CD8-positive, alpha-beta memory T cell (primary cell): ENCODE measurements around the gene KHDRBS2. TPM values are rescaled to one million over a fixed set of nuclear protein-coding genes. Genes with fewer than 3 reads are reported as not detected.

Source experiments
- CTCF ChIA-PET: fragments of 350-600 bp; sonication (Branson Sonifier 250); formaldehyde crosslinking; loops from one replicate; lab custom pipeline; 2021; ENCODE audit warnings: antibody characterized with exemption; lab: Charles Lee
- POLR2A ChIA-PET: fragments of 350-600 bp; sonication (Branson Sonifier 250); formaldehyde crosslinking; loops from one replicate; lab custom pipeline; 2021; ENCODE audit warnings: antibody characterized with exemption; lab: Charles Lee
- DNase-seq, 5 donors: peaks; one replicate each; pipeline versions ENCODE4 v3.0.0 to v3.0.0-alpha.2; 2020 to 2022; ENCODE audit warnings: mixed read lengths in 1 of 5
- H3K27ac ChIP-seq: one replicate; pipeline ENCODE4 v1.7.0; 2013; ENCODE audit warnings: low read depth, mild to moderate bottlenecking, low read length, moderate library complexity
- H3K27me3 ChIP-seq: 2 replicates; pipeline ENCODE4 v1.7.0; 2013; ENCODE audit warnings: low read length, mild to moderate bottlenecking; ENCODE audit not compliant: insufficient read depth, poor library complexity, severe bottlenecking
- H3K36me3 ChIP-seq: 2 replicates; pipeline ENCODE4 v1.7.0; 2013; ENCODE audit warnings: mild to moderate bottlenecking, low read length, moderate library complexity; ENCODE audit not compliant: insufficient read depth
- H3K4me1 ChIP-seq: 2 replicates; pipeline ENCODE4 v1.7.0; 2013; ENCODE audit warnings: mild to moderate bottlenecking, low read length, moderate library complexity; ENCODE audit not compliant: insufficient read depth
- H3K4me3 ChIP-seq: 2 replicates; pipeline ENCODE4 v1.7.0; 2013; ENCODE audit warnings: mild to moderate bottlenecking, low read length
- H3K9me3 ChIP-seq: 2 replicates; pipeline ENCODE4 v1.7.0; 2013; ENCODE audit warnings: mild to moderate bottlenecking, low read length
- H3K27ac Mint-ChIP-seq, 8 donors: one replicate each; pipeline ENCODE4 v1.8.0; 2020 to 2021; ENCODE audit warnings: mixed read lengths in 8 of 8, mild to moderate bottlenecking in 6 of 8, inconsistent platforms in 3 of 8, moderate library complexity in 3 of 8
- H3K27me3 Mint-ChIP-seq, 2 donors: one replicate each; pipeline ENCODE4 v1.8.0; 2020 to 2021; ENCODE audit warnings: mixed read lengths in 2 of 2, mild to moderate bottlenecking in 1 of 2, moderate library complexity in 1 of 2
- H3K36me3 Mint-ChIP-seq, 3 donors: one replicate each; pipeline ENCODE4 v1.8.0; 2020 to 2021; ENCODE audit warnings: mixed read lengths in 3 of 3, inconsistent platforms in 1 of 3, mild to moderate bottlenecking in 1 of 3
- H3K4me1 Mint-ChIP-seq, 3 donors: one replicate each; pipeline ENCODE4 v1.8.0; 2020 to 2021; ENCODE audit warnings: mixed read lengths in 3 of 3, inconsistent platforms in 1 of 3, mild to moderate bottlenecking in 1 of 3
- H3K4me3 Mint-ChIP-seq, 7 donors: one replicate each; pipeline ENCODE4 v1.8.0; 2020 to 2021; ENCODE audit warnings: mixed read lengths in 7 of 7, mild to moderate bottlenecking in 6 of 7, moderate library complexity in 4 of 7, inconsistent platforms in 2 of 7
- H3K9me3 Mint-ChIP-seq, 5 donors: one replicate each; pipeline ENCODE4 v1.8.0; 2020 to 2022; ENCODE audit warnings: mixed read lengths in 5 of 5, mild to moderate bottlenecking in 3 of 5, moderate library complexity in 2 of 5, inconsistent platforms in 1 of 5
- polyA plus RNA-seq: library from polyadenylated mRNA; unstranded; fragments of 300-500 nt; fragmentation: Illumina TruSeq; gene quantifications from one replicate; pipeline ENCODE4 v1.2.3, GENCODE V29; 2021
- total RNA-seq, 2 experiments: library from RNA; stranded (reverse); gene quantifications; one replicate each; pipeline ENCODE4 v1.2.3, GENCODE V29; 2021

The KHDRBS2 gene
- total and polyA plus RNA-seq, 3 experiments from 2014 or later: not detected

- Mint-ChIP-seq H3K4me1 (no peaks in the 10 kb centered on the region), H3K4me3 (no peak overlapping the region), H3K27ac (no peak overlapping the region), H3K27me3 (no peaks in the 10 kb centered on the region), H3K36me3 (no peaks in the 10 kb centered on the region), H3K9me3 (peaks cover 8 to 18% (median 9%) of the 10 kb centered on the region in 5 donors)
- Histone ChIP-seq H3K4me3 (no peak overlapping the region), H3K27me3 (no peaks in the 10 kb centered on the region), H3K36me3 (no peaks in the 10 kb centered on the region), H3K4me1 (no peaks in the 10 kb centered on the region), H3K9me3 (no peaks in the 10 kb centered on the region), H3K27ac (no peak overlapping the region)
- ChIA-PET CTCF (no interaction called here), POLR2A (no interaction called here)
- DNase-seq: no peak
Measured at GRCh38 chr6:62090442-62091229, 195.4 kb downstream of the KHDRBS2 start.

GRCh38 chr6:62089781-62090180 lies 196.2 kb downstream of the KHDRBS2 start:
- Mint-ChIP-seq H3K36me3 (no peaks in the 10 kb centered on the region), H3K4me1 (no peaks in the 10 kb centered on the region), H3K27me3 (no peaks in the 10 kb centered on the region), H3K4me3 (no peak overlapping the region), H3K27ac (no peak overlapping the region), H3K9me3 (peaks cover 8 to 18% (median 15%) of the 10 kb centered on the region in 5 donors)
- H3K36me3 ChIP-seq: no peaks in the 10 kb centered on the region
- no peaks in the 10 kb centered on the region for H3K4me1 ChIP-seq
- no peaks in the 10 kb centered on the region for H3K27me3 ChIP-seq
- no peaks in the 10 kb centered on the region for H3K9me3 ChIP-seq
- no peak overlapping the region for H3K4me3 ChIP-seq
- ChIA-PET POLR2A (no interaction called here), CTCF (no interaction called here)
- no peak overlapping the region for H3K27ac ChIP-seq
- DNase-seq: no peak

GRCh38 chr6:62086047-62086446 lies 200.0 kb downstream of the KHDRBS2 start:
- Mint-ChIP-seq H3K4me3 (no peak overlapping the region), H3K9me3 (peaks cover 6 to 21% (median 18%) of the 10 kb centered on the region in 5 donors), H3K4me1 (no peaks in the 10 kb centered on the region), H3K36me3 (no peaks in the 10 kb centered on the region), H3K27ac (no peak overlapping the region), H3K27me3 (no peaks in the 10 kb centered on the region)
- H3K4me3 ChIP-seq: no peak overlapping the region
- ChIA-PET POLR2A (no interaction called here), CTCF (no interaction called here)
- no peaks in the 10 kb centered on the region for H3K4me1 ChIP-seq
- H3K27me3 ChIP-seq: no peaks in the 10 kb centered on the region
- no peaks in the 10 kb centered on the region for H3K9me3 ChIP-seq
- H3K36me3 ChIP-seq: no peaks in the 10 kb centered on the region
- no peak for DNase-seq
- no peak overlapping the region for H3K27ac ChIP-seq

GRCh38 chr6:62075869-62076268 lies 210.2 kb downstream of the KHDRBS2 start:
- no peaks in the 10 kb centered on the region for H3K36me3 ChIP-seq
- Mint-ChIP-seq H3K4me3 (no peak overlapping the region), H3K9me3 (peaks cover 12 to 31% (median 17%) of the 10 kb centered on the region in 5 donors), H3K27ac (no peak overlapping the region), H3K36me3 (no peaks in the 10 kb centered on the region), H3K4me1 (no peaks in the 10 kb centered on the region), H3K27me3 (no peaks in the 10 kb centered on the region)
- H3K27ac ChIP-seq: no peak overlapping the region
- ChIA-PET CTCF (no interaction called here), POLR2A (no interaction called here)
- H3K4me3 ChIP-seq: no peak overlapping the region
- H3K4me1 ChIP-seq: no peaks in the 10 kb centered on the region
- H3K9me3 ChIP-seq: no peaks in the 10 kb centered on the region
- no peaks in the 10 kb centered on the region for H3K27me3 ChIP-seq
- no peak for DNase-seq

GRCh38 chr6:62059901-62060300 lies 226.1 kb downstream of the KHDRBS2 start:
- H3K4me3 ChIP-seq: no peak overlapping the region
- Mint-ChIP-seq H3K27ac (no peak overlapping the region), H3K4me3 (no peak overlapping the region), H3K4me1 (no peaks in the 10 kb centered on the region), H3K36me3 (no peaks in the 10 kb centered on the region), H3K27me3 (no peaks in the 10 kb centered on the region), H3K9me3 (peaks cover 2 to 27% (median 11%) of the 10 kb centered on the region in 5 donors)
- H3K27ac ChIP-seq: no peak overlapping the region
- no peaks in the 10 kb centered on the region for H3K27me3 ChIP-seq
- no peak for DNase-seq
- ChIA-PET CTCF (no interaction called here), POLR2A (no interaction called here)
- H3K36me3 ChIP-seq: no peaks in the 10 kb centered on the region
- no peaks in the 10 kb centered on the region for H3K9me3 ChIP-seq
- no peaks in the 10 kb centered on the region for H3K4me1 ChIP-seq

GRCh38 chr6:62057300-62057699 lies 228.7 kb downstream of the KHDRBS2 start:
- Histone ChIP-seq H3K4me3 (no peak overlapping the region), H3K4me1 (no peaks in the 10 kb centered on the region), H3K36me3 (no peaks in the 10 kb centered on the region), H3K27me3 (no peaks in the 10 kb centered on the region), H3K9me3 (no peaks in the 10 kb centered on the region), H3K27ac (no peak overlapping the region)
- Mint-ChIP-seq H3K27ac (no peak overlapping the region), H3K4me1 (no peaks in the 10 kb centered on the region), H3K9me3 (peaks cover 2 to 37% (median 14%) of the 10 kb centered on the region in 5 donors), H3K27me3 (no peaks in the 10 kb centered on the region), H3K36me3 (no peaks in the 10 kb centered on the region), H3K4me3 (no peak overlapping the region)
- POLR2A ChIA-PET: no interaction called here
- CTCF ChIA-PET: no interaction called here
- no peak for DNase-seq

- Histone ChIP-seq H3K27ac (no peak overlapping the region), H3K4me3 (no peak overlapping the region), H3K4me1 (no peaks in the 10 kb centered on the region), H3K9me3 (no peaks in the 10 kb centered on the region), H3K27me3 (no peaks in the 10 kb centered on the region), H3K36me3 (no peaks in the 10 kb centered on the region)
- POLR2A ChIA-PET: no interaction called here
- DNase-seq: no peak
- Mint-ChIP-seq H3K4me3 (no peak overlapping the region), H3K36me3 (no peaks in the 10 kb centered on the region), H3K27ac (no peak overlapping the region), H3K27me3 (no peaks in the 10 kb centered on the region), H3K4me1 (no peaks in the 10 kb centered on the region), H3K9me3 (peaks cover 0 to 31% (median 10%) of the 10 kb centered on the region in 5 donors)
- CTCF ChIA-PET: no interaction called here
Measured at GRCh38 chr6:62045502-62045901, 240.5 kb downstream of the KHDRBS2 start.

GRCh38 chr6:62043084-62043483 lies 242.9 kb downstream of the KHDRBS2 start:
- Mint-ChIP-seq H3K36me3 (no peaks in the 10 kb centered on the region), H3K27me3 (no peaks in the 10 kb centered on the region), H3K9me3 (peaks cover 0 to 26% (median 7%) of the 10 kb centered on the region in 5 donors), H3K4me3 (no peak overlapping the region), H3K27ac (no peak overlapping the region), H3K4me1 (no peaks in the 10 kb centered on the region)
- no peaks in the 10 kb centered on the region for H3K27me3 ChIP-seq
- no peak for DNase-seq
- ChIA-PET CTCF (no interaction called here), POLR2A (no interaction called here)
- no peak overlapping the region for H3K27ac ChIP-seq
- no peak overlapping the region for H3K4me3 ChIP-seq
- no peaks in the 10 kb centered on the region for H3K36me3 ChIP-seq
- no peaks in the 10 kb centered on the region for H3K4me1 ChIP-seq
- no peaks in the 10 kb centered on the region for H3K9me3 ChIP-seq
